ENCODE results near the gene ST14.
A peak's percentile ranks its signal among the peaks of the same experiment; 100 is the strongest.
"Not testable (repeated sequence)": the region's sequence is repeated elsewhere in the genome, so short reads cannot be mapped to it uniquely, and the experiment has no call there.

Gene ST14

GRCh38 chr11:130165601-130166456, 6.2 kb downstream of the ST14 start:
- no peak for DNase-seq

DNA sequence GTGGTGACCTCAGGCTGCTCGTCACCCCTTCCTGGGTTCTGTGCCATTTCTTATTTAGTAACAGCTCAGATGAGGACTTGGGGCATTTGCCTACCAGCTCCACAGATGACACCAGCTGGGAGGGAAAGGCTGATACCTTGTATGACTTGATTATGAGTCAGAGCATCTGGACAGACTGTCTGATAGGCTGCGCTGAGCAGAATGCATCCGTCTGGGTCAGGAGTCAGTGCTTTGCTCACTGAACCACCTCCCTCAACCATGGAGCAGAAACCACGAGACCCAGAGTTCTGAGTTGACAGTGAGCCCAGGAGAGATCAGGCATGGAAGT, 6.8 kb downstream of the ST14 start:
- peak; percentile 7 for DNase-seq

- DNase-seq, result no peak
Observed at GRCh38 chr11:130167146-130167545, 7.6 kb downstream of the ST14 start.

GRCh38 chr11:130168105-130168504, 8.5 kb downstream of the ST14 start:
- DNase-seq, result no peak

- DNase-seq, result no peak
Observed at GRCh38 chr11:130170345-130170744, 10.8 kb downstream of the ST14 start.

DNA sequence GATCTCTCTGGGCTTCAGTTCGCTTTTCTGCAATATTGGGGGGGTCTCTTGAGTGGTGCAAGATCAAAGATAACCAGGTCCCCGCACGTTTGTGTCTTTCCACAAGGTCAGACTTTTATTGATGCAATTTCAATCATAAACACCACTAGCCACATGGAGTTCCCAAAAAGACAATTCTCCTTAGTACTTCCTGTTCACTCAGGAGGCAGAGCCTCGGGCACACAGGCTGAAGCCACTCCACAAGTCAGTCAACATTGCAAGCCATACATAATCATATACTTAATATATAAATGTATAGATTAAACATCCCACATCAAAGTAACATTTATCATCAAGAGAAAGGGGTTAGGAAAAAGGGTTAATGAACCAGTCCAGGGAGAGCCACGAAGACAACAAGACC, 12.0 kb downstream of the ST14 start:
- DNase-seq, result no peak

- not testable (repeated sequence) for DNase-seq
Observed at GRCh38 chr11:130172001-130172400, 12.4 kb downstream of the ST14 start.

DNA sequence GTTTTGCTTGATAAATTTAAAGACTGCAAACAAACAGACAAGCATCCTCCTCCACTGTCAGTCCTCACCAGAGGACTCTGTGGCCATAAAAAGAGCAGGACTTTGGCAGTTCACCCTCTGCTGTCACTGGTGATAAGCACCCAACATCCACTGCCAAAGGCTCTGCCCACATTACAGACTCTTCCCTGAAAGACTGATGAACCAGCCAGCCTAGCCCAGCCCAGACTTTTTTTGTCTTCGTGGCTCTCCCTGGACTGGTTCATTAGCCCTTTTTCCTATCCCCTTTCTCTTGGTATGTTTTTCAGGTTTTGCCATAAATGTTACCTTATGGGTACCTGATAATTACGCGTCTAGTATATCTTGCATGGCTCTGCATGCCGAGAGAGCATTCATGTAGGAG, 15.1 kb downstream of the ST14 start:
- no peak for DNase-seq

GRCh38 chr11:130175898-130176297, 16.3 kb downstream of the ST14 start:
- DNase-seq, result no peak

DNA sequence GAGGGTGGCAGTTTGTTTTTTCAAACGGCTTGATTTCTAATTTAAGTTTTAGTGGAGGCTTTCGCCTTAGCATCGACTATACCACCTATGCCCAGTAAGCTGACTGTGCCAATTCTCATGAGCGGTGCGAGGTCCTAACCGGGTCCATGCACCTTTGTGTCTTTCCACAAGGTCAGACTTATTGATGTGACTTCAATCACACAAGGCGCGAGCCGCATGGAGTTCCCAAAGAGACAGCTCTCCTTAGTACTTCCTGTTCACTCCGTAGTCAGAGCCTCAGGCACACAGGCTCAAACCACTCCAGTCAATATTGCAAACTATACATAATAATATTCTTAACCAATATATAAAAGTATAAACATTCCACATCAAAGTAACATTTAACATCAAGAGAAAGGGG, 18.2 kb downstream of the ST14 start:
- DNase-seq, result no peak

DNA sequence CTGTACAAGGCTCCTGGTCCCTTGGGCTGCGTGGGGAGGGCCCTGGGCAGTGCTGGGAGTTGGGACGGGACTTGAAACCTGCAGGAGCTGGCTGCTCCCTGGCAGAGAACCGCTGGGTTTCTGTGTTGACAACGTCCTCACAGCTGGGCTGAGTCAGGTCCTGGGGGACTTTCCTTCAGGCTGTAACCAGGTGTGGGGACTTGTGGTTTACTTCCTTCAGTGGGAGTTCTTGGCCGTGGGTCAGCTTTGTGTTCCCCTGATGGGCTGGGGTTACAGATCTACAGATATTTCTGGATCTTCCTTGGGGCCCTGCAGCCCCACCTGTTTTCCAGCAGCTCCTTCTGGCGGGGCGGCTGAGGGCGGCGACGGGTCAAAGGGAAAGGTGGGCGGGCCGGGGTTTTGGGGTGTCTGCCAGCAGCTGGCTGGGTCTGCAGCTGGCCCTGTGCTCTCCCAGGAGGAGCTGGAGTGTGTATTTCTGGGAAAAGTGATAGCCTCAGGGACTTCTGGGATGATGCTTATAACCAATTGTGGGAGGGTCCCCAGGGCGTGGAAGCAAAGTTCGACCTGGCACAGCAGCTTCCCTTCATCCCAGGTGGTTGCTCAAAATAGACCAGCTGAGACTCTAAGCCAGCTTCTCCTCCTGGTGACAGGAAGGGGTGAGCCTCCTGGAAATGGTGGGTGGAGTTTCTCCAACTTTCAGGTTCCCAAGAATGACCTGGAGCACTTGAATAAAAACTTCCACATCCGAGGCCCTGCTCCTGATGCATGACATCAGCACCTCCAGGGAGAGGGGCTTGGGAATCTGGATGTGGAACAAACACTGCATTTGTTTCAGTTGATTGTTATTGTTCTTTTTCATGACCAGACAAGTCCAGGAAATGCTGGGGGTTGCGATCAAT, 19.1 kb downstream of the ST14 start:
- no peak for DNase-seq

DNA sequence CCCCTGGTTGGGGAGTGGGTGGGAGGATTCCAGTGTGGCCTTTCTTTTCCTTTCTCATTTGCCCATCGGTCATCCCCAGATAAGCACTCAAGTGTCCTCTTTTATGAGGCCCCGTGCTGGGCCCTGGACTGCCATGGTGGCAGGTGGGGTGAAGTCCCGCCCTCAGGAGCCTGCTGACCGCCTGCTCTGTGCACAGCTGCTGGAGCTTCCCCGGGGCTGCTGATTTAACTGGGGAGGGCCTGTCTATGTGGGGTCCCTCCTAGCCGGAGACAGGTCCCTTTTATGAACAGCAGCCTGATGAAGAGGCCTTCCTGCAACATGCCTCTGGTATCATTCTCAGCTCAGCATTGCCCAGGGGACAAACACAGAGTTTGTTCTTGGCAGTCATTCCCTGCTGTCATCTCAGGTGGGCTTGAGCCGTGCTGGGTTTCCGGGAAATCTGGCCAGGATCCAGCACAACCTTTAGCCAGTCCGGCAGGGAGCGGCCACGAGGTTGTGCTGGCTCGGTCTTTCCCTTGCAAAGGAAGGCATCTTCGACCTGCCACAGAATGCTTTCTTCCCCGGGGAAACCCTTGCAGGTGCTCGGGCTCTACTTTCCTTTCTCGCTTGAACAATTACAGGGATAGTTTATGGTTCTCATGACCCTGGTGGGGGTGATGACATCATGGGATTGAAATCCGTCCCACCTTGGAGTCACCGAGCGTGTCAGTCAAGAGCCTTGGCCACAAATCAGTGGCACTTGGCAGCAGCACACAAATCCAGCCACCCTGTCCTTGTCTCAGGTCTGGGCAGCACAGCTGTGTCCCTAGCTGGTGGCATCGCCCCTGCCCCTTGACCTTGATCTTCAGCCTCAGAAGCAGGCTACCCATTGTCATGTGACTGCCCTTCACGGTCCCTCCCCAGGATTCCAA, 20.1 kb downstream of the ST14 start:
- no peak for DNase-seq

DNA sequence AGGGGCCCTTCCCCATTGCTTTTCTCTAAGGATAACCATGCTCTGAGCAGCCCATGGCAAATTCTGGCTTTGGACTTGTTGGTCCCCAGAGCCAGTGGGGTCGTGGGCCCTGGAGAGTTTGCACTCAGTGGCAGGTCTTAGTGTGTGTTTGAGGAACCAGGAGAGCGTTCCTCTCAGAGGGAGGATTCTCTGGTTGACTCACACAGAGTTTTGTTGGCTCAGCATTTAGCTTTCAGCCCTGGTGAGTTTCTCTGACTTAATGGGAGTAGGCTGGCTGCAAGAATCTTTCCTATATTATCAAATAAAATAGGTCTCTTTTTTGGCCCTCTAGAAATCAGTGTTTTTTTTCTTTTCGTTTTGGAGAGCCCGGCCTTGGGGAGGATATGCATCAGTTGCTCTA, 20.9 kb downstream of the ST14 start:
- DNase-seq, result no peak

GRCh38 chr11:130180896-130181294, 21.3 kb downstream of the ST14 start:
- DNase-seq, result no peak

DNA sequence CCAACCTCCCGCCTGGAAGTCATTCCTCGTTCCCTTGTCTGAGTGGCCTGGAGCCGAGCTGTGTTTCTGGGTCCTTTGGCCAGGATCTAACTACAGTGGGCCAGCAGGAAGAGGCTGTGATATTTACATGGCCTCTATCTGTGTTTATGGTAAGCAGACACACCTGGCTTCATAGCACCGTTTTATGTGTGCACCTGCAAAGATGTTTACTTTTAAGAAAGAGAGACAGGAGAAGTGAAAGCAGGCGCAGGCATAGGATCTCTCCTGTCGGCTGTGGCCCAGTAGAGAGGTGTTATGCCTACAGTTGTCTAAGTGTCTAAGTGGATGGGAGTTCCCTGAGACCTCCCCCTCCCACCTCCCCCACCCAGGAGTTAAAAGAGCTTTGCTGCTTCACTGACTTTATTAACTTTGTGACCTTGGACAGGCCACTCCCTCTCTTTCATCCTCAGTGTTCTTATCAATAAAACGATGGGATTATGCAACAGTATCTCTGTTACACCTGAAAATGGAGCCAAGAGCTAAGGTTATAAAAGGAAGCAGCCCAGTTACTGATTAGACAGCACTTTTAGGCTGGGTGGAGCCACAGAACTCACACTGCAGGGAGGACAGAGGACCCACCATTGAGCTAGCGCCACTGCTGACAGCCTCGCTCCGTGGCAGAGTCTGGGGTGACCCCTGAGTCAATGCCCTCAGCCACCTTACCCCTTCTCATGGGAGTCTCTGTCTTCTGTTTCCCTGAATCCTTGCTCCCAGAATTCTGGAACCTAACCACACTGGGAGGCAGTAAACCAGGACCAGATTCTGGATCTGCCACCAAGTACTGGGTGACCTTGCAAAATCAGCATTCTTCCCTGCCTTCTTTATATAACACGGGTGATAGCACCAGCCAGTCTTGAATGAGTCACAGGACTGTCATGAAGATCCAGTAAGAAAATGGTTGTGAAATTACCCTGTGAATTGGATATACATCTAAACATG, 22.0 kb downstream of the ST14 start:
- DNase-seq, result no peak

DNA sequence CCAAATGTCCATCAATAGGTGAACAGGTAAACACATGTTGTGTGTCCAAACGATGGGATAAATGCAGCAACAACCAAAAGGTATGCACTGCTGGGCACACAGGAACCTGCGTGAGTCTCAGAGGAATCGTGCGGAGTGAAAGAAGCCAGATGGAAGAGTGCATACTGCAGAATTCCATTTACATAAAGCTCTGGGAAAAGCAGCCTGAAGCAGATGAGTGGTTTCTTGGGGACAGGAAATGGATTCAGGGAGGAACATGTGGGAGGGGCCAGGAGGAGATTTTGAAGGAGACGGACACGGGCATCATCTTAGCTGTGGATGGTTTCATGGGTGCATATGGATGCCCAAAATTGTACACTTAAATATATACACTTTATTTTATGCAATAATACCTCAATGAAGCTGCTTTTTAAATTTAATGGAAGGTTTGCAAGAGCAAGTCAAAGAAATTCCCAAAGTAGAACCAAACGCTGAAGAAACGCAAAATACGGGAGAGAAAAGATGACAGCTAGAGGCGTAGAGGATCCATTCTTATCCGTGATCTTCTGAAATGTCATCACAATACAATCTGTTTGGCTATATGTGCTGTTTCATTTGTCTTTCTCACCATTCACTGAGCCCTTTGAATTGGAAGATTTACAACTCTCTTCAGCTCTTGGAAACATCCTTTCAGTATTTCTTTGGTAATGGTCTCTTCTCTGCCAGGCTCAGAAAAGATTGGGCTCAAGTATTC, 24.5 kb downstream of the ST14 start:
- no peak for DNase-seq

GRCh38 chr11:130187096-130187495, 27.5 kb downstream of the ST14 start:
- no peak for DNase-seq

DNA sequence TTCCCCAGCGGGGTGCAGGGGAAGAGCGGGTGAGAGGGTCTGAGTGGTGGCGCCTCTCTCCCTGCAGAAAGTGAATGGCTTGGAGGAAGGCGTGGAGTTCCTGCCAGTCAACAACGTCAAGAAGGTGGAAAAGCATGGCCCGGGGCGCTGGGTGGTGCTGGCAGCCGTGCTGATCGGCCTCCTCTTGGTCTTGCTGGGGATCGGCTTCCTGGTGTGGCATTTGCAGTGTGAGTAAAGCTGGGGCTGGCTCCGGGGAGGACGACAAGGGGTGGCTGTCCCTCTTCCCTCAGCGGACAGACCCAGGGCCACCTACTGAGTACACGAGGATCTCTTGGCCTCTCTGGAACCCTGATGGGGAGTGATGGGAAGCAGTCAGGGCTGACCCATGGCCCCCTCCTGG, 28.5 kb downstream of the ST14 start:
- no peak for DNase-seq

- DNase-seq, result no peak
Observed at GRCh38 chr11:130188585-130189347, 29.2 kb downstream of the ST14 start.

DNA sequence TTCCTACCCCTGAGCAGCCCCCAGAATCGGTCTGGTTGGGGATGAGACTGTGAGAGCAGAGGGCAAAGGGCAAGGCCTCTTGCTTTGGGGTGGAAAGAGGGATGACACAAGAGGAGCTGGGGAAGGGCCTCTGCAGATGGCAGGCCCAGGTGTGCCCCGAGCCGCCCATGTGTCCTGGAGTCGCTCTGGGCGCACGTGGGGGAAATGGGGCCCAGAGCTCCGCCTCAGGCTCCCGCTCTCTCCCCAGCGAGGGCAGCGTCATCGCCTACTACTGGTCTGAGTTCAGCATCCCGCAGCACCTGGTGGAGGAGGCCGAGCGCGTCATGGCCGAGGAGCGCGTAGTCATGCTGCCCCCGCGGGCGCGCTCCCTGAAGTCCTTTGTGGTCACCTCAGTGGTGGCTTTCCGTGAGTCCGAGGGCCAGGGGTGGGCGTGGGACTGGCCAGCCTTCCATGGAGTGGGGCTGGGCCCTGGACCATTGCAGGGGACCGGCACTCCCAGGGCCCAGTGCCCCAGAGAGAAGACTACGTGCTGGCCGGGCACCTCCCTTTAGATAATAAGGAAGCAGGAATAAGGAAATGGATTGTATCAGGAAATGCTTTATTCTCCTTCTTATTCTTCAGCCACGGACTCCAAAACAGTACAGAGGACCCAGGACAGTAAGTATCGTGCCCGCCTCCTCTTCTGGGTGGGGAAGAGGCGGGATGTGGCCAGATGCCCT, 30.1 kb downstream of the ST14 start:
- DNase-seq, result no peak

Measured in activated CD4-positive, alpha-beta T cell treated with anti-CD3 and anti-CD28 coated beads, Interleukin-2, amount 50 U/mL, for 16 hours (primary cell).